GM23338 (cell line): ENCODE measurements around the gene ARID1B.

Experiments used
- CREB1 ChIP-seq: fragments of 250-450 bp; sonication (Bioruptor Pico); IDR thresholded peaks from 2 replicates; pipeline ENCODE4 v1.5.0; 2020; ENCODE audit warnings: low read depth, mild to moderate bottlenecking, moderate library complexity
- ETS1 ChIP-seq: IDR thresholded peaks from 2 replicates; pipeline ENCODE4 v1.6.1; 2016; ENCODE audit warnings: antibody characterized with exemption
- EZH2 ChIP-seq: fragments of 200-600 bp; sonication (generic); IDR thresholded peaks from one replicate; pipeline ENCODE4 v1.8.0; 2017; ENCODE audit warnings: antibody characterized with exemption, mild to moderate bottlenecking, low read depth; ENCODE audit not compliant: unreplicated experiment
- EZH2phosphoT487 ChIP-seq: fragments of 200-600 bp; sonication (generic); IDR thresholded peaks from one replicate; pipeline ENCODE4 v1.8.1; 2018; ENCODE audit warnings: antibody characterized with exemption; ENCODE audit not compliant: unreplicated experiment
- JUNB ChIP-seq: IDR thresholded peaks from one replicate; pipeline ENCODE4 v1.6.1; 2016; ENCODE audit warnings: antibody characterized with exemption; ENCODE audit not compliant: unreplicated experiment
- NANOG ChIP-seq: IDR thresholded peaks from 2 replicates; pipeline ENCODE4 v1.6.1; 2016; ENCODE audit warnings: antibody characterized with exemption, borderline replicate concordance
- POLR2AphosphoS5 ChIP-seq: IDR thresholded peaks from 2 replicates; pipeline ENCODE4 v1.6.1; 2016; ENCODE audit warnings: antibody characterized with exemption, low read depth
- REST ChIP-seq: IDR thresholded peaks from one replicate; pipeline ENCODE4 v1.6.1; 2018; ENCODE audit warnings: antibody characterized with exemption; ENCODE audit not compliant: unreplicated experiment
- STAT1 ChIP-seq: IDR thresholded peaks from one replicate; pipeline ENCODE4 v1.6.1; 2016; ENCODE audit warnings: antibody characterized with exemption; ENCODE audit not compliant: unreplicated experiment
- TF ChIP-seq, protein P1 (sequence below), 2 experiments: fragments of 200-600 bp in 1 of 2; sonication (generic) in 1 of 2; conservative IDR thresholded peaks; 2 replicates each; pipeline versions ENCODE4 v1.5.1 to v1.6.1; 2016 to 2017; ENCODE audit warnings: antibody characterized with exemption in 2 of 2, low read depth in 2 of 2, mild to moderate bottlenecking in 2 of 2, moderate library complexity in 1 of 2
- TF ChIP-seq, protein P2 (sequence below): fragments of 250-450 bp; sonication (Bioruptor Pico); IDR thresholded peaks from 2 replicates; pipeline ENCODE4 v1.5.0; 2020; ENCODE audit warnings: mild to moderate bottlenecking, moderate library complexity

GRCh38 chr6:156809446-156810178 is 32.4 kb downstream of the ARID1B start:
- TF ChIP-seq, protein P1, sequence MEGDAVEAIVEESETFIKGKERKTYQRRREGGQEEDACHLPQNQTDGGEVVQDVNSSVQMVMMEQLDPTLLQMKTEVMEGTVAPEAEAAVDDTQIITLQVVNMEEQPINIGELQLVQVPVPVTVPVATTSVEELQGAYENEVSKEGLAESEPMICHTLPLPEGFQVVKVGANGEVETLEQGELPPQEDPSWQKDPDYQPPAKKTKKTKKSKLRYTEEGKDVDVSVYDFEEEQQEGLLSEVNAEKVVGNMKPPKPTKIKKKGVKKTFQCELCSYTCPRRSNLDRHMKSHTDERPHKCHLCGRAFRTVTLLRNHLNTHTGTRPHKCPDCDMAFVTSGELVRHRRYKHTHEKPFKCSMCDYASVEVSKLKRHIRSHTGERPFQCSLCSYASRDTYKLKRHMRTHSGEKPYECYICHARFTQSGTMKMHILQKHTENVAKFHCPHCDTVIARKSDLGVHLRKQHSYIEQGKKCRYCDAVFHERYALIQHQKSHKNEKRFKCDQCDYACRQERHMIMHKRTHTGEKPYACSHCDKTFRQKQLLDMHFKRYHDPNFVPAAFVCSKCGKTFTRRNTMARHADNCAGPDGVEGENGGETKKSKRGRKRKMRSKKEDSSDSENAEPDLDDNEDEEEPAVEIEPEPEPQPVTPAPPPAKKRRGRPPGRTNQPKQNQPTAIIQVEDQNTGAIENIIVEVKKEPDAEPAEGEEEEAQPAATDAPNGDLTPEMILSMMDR (conservative IDR thresholded peaks at IDR 0.05; ENCODE audit: low read depth in 2 of 2) = no peak
- TF ChIP-seq REST = no peak
- no peak for TF ChIP-seq EZH2phosphoT487
- no peak for TF ChIP-seq POLR2AphosphoS5
- no peak for TF ChIP-seq EZH2
- no peak for TF ChIP-seq NANOG
- no peak for TF ChIP-seq JUNB
- no peak for TF ChIP-seq CREB1 (CRISPR knock-in tag)
- TF ChIP-seq STAT1 = no peak
- TF ChIP-seq, protein P2, sequence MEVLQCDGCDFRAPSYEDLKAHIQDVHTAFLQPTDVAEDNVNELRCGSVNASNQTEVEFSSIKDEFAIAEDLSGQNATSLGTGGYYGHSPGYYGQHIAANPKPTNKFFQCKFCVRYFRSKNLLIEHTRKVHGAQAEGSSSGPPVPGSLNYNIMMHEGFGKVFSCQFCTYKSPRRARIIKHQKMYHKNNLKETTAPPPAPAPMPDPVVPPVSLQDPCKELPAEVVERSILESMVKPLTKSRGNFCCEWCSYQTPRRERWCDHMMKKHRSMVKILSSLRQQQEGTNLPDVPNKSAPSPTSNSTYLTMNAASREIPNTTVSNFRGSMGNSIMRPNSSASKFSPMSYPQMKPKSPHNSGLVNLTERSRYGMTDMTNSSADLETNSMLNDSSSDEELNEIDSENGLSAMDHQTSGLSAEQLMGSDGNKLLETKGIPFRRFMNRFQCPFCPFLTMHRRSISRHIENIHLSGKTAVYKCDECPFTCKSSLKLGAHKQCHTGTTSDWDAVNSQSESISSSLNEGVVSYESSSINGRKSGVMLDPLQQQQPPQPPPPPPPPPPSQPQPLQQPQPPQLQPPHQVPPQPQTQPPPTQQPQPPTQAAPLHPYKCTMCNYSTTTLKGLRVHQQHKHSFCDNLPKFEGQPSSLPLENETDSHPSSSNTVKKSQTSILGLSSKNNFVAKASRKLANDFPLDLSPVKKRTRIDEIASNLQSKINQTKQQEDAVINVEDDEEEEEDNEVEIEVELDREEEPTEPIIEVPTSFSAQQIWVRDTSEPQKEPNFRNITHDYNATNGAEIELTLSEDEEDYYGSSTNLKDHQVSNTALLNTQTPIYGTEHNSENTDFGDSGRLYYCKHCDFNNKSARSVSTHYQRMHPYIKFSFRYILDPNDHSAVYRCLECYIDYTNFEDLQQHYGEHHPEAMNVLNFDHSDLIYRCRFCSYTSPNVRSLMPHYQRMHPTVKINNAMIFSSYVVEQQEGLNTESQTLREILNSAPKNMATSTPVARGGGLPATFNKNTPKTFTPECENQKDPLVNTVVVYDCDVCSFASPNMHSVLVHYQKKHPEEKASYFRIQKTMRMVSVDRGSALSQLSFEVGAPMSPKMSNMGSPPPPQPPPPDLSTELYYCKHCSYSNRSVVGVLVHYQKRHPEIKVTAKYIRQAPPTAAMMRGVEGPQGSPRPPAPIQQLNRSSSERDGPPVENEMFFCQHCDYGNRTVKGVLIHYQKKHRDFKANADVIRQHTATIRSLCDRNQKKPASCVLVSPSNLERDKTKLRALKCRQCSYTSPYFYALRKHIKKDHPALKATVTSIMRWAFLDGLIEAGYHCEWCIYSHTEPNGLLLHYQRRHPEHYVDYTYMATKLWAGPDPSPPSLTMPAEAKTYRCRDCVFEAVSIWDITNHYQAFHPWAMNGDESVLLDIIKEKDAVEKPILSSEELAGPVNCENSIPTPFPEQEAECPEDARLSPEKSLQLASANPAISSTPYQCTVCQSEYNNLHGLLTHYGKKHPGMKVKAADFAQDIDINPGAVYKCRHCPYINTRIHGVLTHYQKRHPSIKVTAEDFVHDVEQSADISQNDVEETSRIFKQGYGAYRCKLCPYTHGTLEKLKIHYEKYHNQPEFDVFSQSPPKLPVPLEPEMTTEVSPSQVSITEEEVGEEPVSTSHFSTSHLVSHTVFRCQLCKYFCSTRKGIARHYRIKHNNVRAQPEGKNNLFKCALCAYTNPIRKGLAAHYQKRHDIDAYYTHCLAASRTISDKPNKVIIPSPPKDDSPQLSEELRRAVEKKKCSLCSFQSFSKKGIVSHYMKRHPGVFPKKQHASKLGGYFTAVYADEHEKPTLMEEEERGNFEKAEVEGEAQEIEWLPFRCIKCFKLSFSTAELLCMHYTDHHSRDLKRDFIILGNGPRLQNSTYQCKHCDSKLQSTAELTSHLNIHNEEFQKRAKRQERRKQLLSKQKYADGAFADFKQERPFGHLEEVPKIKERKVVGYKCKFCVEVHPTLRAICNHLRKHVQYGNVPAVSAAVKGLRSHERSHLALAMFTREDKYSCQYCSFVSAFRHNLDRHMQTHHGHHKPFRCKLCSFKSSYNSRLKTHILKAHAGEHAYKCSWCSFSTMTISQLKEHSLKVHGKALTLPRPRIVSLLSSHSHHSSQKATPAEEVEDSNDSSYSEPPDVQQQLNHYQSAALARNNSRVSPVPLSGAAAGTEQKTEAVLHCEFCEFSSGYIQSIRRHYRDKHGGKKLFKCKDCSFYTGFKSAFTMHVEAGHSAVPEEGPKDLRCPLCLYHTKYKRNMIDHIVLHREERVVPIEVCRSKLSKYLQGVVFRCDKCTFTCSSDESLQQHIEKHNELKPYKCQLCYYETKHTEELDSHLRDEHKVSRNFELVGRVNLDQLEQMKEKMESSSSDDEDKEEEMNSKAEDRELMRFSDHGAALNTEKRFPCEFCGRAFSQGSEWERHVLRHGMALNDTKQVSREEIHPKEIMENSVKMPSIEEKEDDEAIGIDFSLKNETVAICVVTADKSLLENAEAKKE (CRISPR knock-in tag) = no peak
- no peak for TF ChIP-seq ETS1
